D721Med (cell line): Measurements from ENCODE around the gene CPEB4.

ENCODE experiments used
- DNase-seq: peaks from one replicate; pipeline ENCODE4 v3.0.0; 2011; ENCODE audit warnings: low spot score; ENCODE audit not compliant: insufficient read length
- FAIRE-seq: peaks from 2 replicates; lab custom pipeline; 2011; peaks lifted over from hg19 to GRCh38; lab: Jason Lieb, UNC
- CTCF ChIP-seq: IDR thresholded peaks from 2 replicates; pipeline ENCODE4 v1.5.1; 2012; ENCODE audit warnings: mild to moderate bottlenecking, control low read depth; ENCODE audit not compliant: insufficient read depth; ENCODE audit errors: missing control alignments

The CPEB4 gene

GRCh38 chr5:173887610-173888472, at the start of gene CPEB4:
CPEB4 (plus strand) TSS chr5:173888349; CDS start chr5:173889734, 1,385 bp downstream.
- DNase-seq = peak; percentile 84
- no peak for FAIRE-seq
- no peak for TF ChIP-seq CTCF

GRCh38 chr5:173839117-173839713, 48.9 kb upstream of the CPEB4 start:
- DNase-seq (no peak), FAIRE-seq (no peak)
- no peak for TF ChIP-seq CTCF

- DNase-seq = no peak
- TF ChIP-seq CTCF = no peak
- FAIRE-seq = no peak
These were observed 47.8 kb upstream of the CPEB4 start for GRCh38 chr5:173840111-173840983.

GRCh38 chr5:173841710-173842109, 46.4 kb upstream of the CPEB4 start:
- no peak for TF ChIP-seq CTCF
- FAIRE-seq = no peak
- DNase-seq = no peak

GRCh38 chr5:173843794-173844193, 44.4 kb upstream of the CPEB4 start:
- DNase-seq (no peak), FAIRE-seq (no peak)
- TF ChIP-seq CTCF = no peak

- TF ChIP-seq CTCF = no peak
- FAIRE-seq (no peak), DNase-seq (no peak)
These were observed 42.8 kb upstream of the CPEB4 start for GRCh38 chr5:173845321-173845720.
